ENCODE data around the gene GALK1. TPM values are rescaled to one million over a fixed set of nuclear protein-coding genes. Genes with fewer than 3 reads are reported as not detected.
"Not testable (repeated sequence)": the region's sequence is repeated elsewhere in the genome, so short reads cannot be mapped to it uniquely, and the experiment has no call there.

The GALK1 gene
- total RNA-seq, 1 donor from 2014 or later, result 20.2 TPM

GRCh38 chr17:75785016-75785890 lies 20.3 kb upstream of the GALK1 start:
- intact Hi-C loops (cut with micrococcal nuclease), result no loop called here
- ATAC-seq, result peak; percentile 91
- DNase-seq, result peak; percentile 92

GRCh38 chr17:75784473-75785015 lies 19.6 kb upstream of the GALK1 start, which contains the start of gene UNK:
Gene UNK (plus strand): TSS chr17:75784806. CDS start chr17:75784881, 75 bp downstream.
- intact Hi-C loops (cut with micrococcal nuclease), result no loop called here
- peak; percentile 96 for DNase-seq

GRCh38 chr17:75783803-75784472 lies 18.9 kb upstream of the GALK1 start:
- peak; percentile 1 for ATAC-seq
- intact Hi-C loops (cut with micrococcal nuclease), result no loop called here
- DNase-seq, result peak; percentile 50

More at GRCh38 chr17:75784473-75785015, 19.6 kb upstream of the GALK1 start, which contains the start of gene UNK:
- peak; percentile 92 for ATAC-seq

GRCh38 chr17:75783069-75783783 lies 18.2 kb upstream of the GALK1 start:
- no peak for ATAC-seq
- intact Hi-C loops (cut with micrococcal nuclease), result no loop called here
- no peak for DNase-seq

- intact Hi-C loops (cut with micrococcal nuclease), result no loop called here
- no peak for DNase-seq
- no peak for ATAC-seq
These were observed 15.2 kb upstream of the GALK1 start for GRCh38 chr17:75779987-75780889.

- DNase-seq (peak; percentile 97), ATAC-seq (peak; percentile 80)
- intact Hi-C loops (cut with micrococcal nuclease), result no loop called here
These were observed 14.4 kb upstream of the GALK1 start for GRCh38 chr17:75779250-75779986.

GRCh38 chr17:75778861-75779249 lies 13.9 kb upstream of the GALK1 start:
- intact Hi-C loops (cut with micrococcal nuclease), result no loop called here
- DNase-seq, result no peak

GRCh38 chr17:75778066-75778860 lies 13.3 kb upstream of the GALK1 start:
- DNase-seq; intact Hi-C loops (cut with micrococcal nuclease); ATAC-seq: not testable (repeated sequence)

More at GRCh38 chr17:75778861-75779249, 13.9 kb upstream of the GALK1 start:
- peak; percentile 3 for ATAC-seq

- ATAC-seq (no peak), DNase-seq (no peak)
- intact Hi-C loops (cut with micrococcal nuclease), result no loop called here
These were observed 12.4 kb upstream of the GALK1 start for GRCh38 chr17:75777296-75777922.

GRCh38 chr17:75776386-75777295 lies 11.6 kb upstream of the GALK1 start:
- intact Hi-C loops (cut with micrococcal nuclease), result no loop called here
- ATAC-seq, result no peak

GRCh38 chr17:75774991-75775668 lies 10.1 kb upstream of the GALK1 start:
- intact Hi-C loops (cut with micrococcal nuclease), result no loop called here
- no peak for DNase-seq
- no peak for ATAC-seq

More at GRCh38 chr17:75776386-75777295, 11.6 kb upstream of the GALK1 start:
- no peak for DNase-seq

- intact Hi-C loops (cut with micrococcal nuclease), result no loop called here
- DNase-seq (no peak), ATAC-seq (no peak)
These were observed 9.5 kb upstream of the GALK1 start for GRCh38 chr17:75774471-75774990.

- DNase-seq (no peak), ATAC-seq (no peak)
- intact Hi-C loops (cut with micrococcal nuclease), result no loop called here
These were observed 8.9 kb upstream of the GALK1 start for GRCh38 chr17:75773808-75774470.
